Measurements from ENCODE around the gene ARSB.
"Not testable (repeated sequence)": the region's sequence is repeated elsewhere in the genome, so short reads cannot be mapped to it uniquely, and the experiment has no call there.

ARSB gene

GRCh38 chr5:78903353-78903752 is 81.8 kb downstream of the ARSB start:
- no peak for DNase-seq (ENCODE audit: low read depth)

GRCh38 chr5:78899922-78900362 is 85.2 kb downstream of the ARSB start:
- no peak for DNase-seq (ENCODE audit: low read depth)

- no peak for DNase-seq (ENCODE audit: low read depth)
These were observed 89.0 kb downstream of the ARSB start for GRCh38 chr5:78896132-78896531.

GRCh38 chr5:78895616-78896015 is 89.5 kb downstream of the ARSB start:
- no peak for DNase-seq (ENCODE audit: low read depth)

GRCh38 chr5:78893940-78894677 is 91.0 kb downstream of the ARSB start:
- DNase-seq (ENCODE audit: low read depth): no peak

GRCh38 chr5:78890667-78891379 is 94.3 kb downstream of the ARSB start:
- no peak for DNase-seq (ENCODE audit: low read depth)

GRCh38 chr5:78889369-78890140 is 95.6 kb downstream of the ARSB start:
- DNase-seq (ENCODE audit: low read depth): no peak

GRCh38 chr5:78888580-78889368 is 96.3 kb downstream of the ARSB start:
- DNase-seq (ENCODE audit: low read depth): no peak

GRCh38 chr5:78887384-78888118 is 97.6 kb downstream of the ARSB start:
- no peak for DNase-seq (ENCODE audit: low read depth)

GRCh38 chr5:78886341-78887230 is 98.5 kb downstream of the ARSB start:
- no peak for DNase-seq (ENCODE audit: low read depth)

GRCh38 chr5:78881884-78882283 is 103.2 kb downstream of the ARSB start:
- DNase-seq (ENCODE audit: low read depth): no peak

- DNase-seq (ENCODE audit: low read depth): no peak
These were observed 105.6 kb downstream of the ARSB start for GRCh38 chr5:78879516-78879915.

- DNase-seq (ENCODE audit: low read depth): not testable (repeated sequence)
These were observed 119.0 kb downstream of the ARSB start for GRCh38 chr5:78866076-78866475.

GRCh38 chr5:78858364-78858763 is 126.7 kb downstream of the ARSB start:
- DNase-seq (ENCODE audit: low read depth): no peak

- no peak for DNase-seq (ENCODE audit: low read depth)
These were observed 130.1 kb downstream of the ARSB start for GRCh38 chr5:78855026-78855425.

- DNase-seq (ENCODE audit: low read depth): not testable (repeated sequence)
These were observed 133.2 kb downstream of the ARSB start for GRCh38 chr5:78851891-78852290.

- no peak for DNase-seq (ENCODE audit: low read depth)
These were observed 139.6 kb downstream of the ARSB start for GRCh38 chr5:78845470-78845869.

- no peak for DNase-seq (ENCODE audit: low read depth)
These were observed 141.7 kb downstream of the ARSB start for GRCh38 chr5:78843436-78843835.

GRCh38 chr5:78841767-78842166 is 143.3 kb downstream of the ARSB start:
- no peak for DNase-seq (ENCODE audit: low read depth)

GRCh38 chr5:78838753-78839152 is 146.4 kb downstream of the ARSB start:
- no peak for DNase-seq (ENCODE audit: low read depth)
